Choroid plexus epithelial cell (primary cell): ENCODE measurements around the gene FMN1.
A peak's percentile ranks its signal among the peaks of the same experiment; 100 is the strongest.

Experiments
- DNase-seq: peaks from one replicate; pipeline ENCODE4 v3.0.0-alpha.2; 2010; ENCODE audit warnings: low read depth
- H3K4me3 ChIP-seq: 2 replicates; pipeline ENCODE4 v1.5.1; 2011; ENCODE audit warnings: low read depth, mild to moderate bottlenecking, control low read depth, low read length, moderate library complexity
- TF ChIP-seq, protein P1 (sequence below): conservative IDR thresholded peaks from 2 replicates; pipeline ENCODE4 v1.5.1; 2011; ENCODE audit warnings: low read depth, mild to moderate bottlenecking, control low read depth, inconsistent platforms, low read length, moderate library complexity

The FMN1 gene

DNA sequence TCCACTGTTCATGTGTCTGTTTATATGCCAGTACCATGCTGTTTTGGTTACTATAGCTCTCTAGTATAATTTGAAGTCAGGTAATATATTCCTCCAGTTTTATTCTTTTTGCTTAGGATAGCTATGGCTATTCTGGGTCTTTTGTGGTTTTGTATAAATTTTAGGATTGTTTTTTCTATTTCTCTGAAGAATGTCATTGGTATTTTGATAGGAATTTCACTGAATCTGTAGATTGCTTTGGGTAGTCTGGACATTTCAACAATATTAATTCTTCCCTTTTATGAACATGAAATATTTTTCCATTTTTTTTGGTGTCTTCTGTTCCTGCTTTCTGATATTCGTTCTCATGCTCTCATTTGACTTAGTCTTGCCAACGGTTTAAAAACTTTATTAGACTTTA is 437.1 kb downstream of the FMN1 start:
- DNase-seq, result no peak
- no peak overlapping the region for H3K4me3 ChIP-seq
- TF ChIP-seq, protein P1, sequence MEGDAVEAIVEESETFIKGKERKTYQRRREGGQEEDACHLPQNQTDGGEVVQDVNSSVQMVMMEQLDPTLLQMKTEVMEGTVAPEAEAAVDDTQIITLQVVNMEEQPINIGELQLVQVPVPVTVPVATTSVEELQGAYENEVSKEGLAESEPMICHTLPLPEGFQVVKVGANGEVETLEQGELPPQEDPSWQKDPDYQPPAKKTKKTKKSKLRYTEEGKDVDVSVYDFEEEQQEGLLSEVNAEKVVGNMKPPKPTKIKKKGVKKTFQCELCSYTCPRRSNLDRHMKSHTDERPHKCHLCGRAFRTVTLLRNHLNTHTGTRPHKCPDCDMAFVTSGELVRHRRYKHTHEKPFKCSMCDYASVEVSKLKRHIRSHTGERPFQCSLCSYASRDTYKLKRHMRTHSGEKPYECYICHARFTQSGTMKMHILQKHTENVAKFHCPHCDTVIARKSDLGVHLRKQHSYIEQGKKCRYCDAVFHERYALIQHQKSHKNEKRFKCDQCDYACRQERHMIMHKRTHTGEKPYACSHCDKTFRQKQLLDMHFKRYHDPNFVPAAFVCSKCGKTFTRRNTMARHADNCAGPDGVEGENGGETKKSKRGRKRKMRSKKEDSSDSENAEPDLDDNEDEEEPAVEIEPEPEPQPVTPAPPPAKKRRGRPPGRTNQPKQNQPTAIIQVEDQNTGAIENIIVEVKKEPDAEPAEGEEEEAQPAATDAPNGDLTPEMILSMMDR, result no peak

DNA sequence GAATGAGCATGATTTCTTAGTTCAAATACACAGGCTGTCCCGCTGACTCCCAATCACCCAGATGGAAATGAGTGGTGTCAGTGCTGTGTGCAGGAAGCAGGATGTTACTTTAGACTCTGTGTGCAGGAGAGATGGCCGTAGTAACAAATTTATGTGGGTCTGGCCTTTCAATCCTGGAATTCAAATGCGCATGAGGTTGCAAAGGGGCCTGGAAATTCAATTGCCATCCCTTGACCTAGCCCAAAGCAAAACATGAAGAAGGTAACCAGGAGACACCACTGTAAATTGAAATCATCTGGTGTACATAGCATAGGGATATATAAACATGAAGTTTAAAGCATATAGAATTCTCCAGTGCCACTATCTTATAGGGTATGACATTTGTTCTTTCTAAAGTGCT is 443.5 kb downstream of the FMN1 start:
- TF ChIP-seq, protein P1, result no peak
- H3K4me3 ChIP-seq, result no peak overlapping the region
- no peak for DNase-seq

DNA sequence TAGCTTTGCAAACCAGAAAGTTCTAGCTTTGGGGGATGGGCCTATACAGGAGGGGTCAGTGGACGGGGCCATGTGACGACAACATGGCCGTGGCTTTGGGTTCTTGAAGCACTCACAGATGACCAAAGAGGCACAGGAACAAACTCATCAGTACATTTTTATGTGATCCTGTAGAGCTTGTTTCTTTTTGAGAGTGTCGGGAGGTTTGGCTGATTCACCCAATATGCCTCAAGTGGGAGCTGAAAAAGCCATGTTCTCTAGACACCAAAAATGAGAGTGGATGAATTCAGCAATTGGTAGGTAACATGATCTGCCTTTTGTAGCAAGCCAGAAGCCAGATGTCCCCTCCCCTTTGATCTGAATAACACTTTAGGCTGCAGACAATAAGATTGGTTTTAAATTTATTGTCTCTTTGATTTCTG is 446.6 kb downstream of the FMN1 start:
- TF ChIP-seq, protein P1, result no peak
- DNase-seq, result no peak

DNA sequence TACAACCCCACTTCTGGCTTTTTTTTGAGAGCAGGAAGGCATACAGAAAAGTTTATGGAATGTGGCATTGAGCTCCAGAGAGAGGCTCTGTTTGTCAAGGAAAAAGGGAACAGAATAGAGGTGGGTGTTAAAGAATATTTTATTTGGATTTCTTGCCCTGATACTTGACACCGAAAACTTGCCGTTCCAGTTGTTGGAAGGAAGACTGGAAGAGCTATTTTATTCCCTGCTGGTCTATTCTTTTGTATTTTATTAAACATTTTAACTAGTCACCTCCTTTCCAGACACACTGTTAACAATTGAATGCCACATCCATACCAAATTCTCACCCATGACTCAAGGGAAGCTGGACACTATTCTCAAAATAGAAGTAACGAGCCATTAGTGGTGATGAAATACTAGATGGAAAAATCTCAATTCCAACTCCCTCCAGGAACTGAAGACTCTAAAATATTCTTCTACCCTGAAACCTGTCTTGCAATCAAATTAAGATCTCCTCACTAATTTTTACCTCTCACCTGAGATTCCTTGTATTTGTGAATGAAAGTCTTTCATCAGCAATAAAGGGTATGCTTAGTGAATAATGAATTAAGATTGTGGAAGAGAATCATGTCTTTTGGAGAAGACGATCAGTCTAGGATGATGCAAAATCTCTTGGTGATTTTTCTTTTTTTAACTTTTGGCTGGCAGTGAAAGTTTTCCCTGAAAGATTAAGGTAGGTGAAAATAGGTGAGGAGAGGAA is 448.2 kb downstream of the FMN1 start:
- H3K4me3 ChIP-seq, result no peak overlapping the region
- TF ChIP-seq, protein P1, result no peak
- no peak for DNase-seq

More for the DNA sequence above, 446.6 kb downstream of the FMN1 start:
- no peak overlapping the region for H3K4me3 ChIP-seq

DNA sequence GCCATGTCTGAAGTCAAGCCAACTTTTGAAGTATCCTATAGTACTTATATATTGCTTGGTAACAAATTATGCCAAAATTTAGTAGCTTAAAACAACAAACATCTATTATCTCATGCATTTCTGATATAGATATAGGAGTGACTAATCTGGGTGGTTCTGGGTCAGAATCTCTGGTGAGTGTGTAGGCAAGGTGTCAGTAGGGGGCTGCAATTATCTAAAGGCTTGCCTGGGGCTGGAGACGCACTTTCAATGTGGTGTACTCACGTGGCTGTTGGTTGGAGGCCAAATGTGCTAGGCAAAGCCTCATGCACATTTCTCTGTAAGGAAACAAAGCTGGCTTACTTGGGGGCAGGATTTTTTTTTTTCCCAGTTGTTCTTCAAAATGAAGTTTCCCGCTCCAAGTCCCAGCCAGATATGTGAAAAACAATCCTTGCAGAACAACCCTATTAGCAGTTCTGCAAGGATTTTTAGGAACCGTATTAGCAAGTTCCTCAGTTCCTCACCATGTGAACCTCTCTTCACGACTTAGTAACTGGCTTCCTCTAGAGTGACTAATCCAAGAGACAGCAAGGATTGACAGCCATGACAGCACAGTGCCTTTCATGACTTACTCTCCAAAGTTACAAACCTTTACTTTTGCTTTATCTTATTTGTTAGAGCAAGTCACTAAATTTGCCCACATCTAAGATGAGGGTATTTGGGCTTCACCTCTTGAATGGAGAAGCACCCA is 450.9 kb downstream of the FMN1 start:
- H3K4me3 ChIP-seq, result no peak overlapping the region
- TF ChIP-seq, protein P1, result no peak
- peak; percentile 68 for DNase-seq

DNA sequence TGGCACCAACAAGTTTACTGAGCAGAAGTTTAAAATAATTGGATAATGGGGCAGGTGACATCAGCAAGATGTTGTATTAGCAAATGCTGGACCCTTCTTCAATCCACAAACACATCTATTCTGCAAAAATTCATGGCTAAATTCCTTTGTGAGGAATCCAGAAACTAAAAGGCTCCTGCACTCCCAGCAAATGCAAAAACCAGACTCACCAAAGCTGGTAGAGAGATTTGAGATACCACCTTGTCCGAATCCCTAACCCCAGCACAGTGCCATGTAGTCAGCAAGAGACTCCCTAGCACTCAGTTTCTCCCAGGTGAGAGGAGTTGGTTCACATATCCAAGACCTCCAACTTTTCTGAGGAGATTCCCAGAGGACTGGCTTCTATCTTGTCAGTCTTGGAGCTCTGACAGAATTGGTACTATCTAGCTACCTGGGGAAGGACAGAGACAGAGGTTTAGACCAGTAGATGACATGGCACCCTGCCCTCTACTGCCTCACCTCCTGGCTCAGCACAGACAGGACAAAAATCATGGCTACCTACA is 454.9 kb downstream of the FMN1 start:
- TF ChIP-seq, protein P1, result no peak
- no peak overlapping the region for H3K4me3 ChIP-seq
- no peak for DNase-seq
